DOHH2 (cell line): ENCODE measurements around the gene TGOLN2.

Experiments used
- H3F3A ChIP-seq: fragments of 200-600 bp; sonication (generic), shearing (Covaris generic); 2 replicates; pipeline ENCODE4 v1.6.0; 2016; ENCODE audit warnings: antibody characterized with exemption, mild to moderate bottlenecking; ENCODE audit not compliant: control insufficient read depth, insufficient read depth
- H3K27ac ChIP-seq: fragments of 200-600 bp; sonication (generic); 2 replicates; pipeline ENCODE4 v1.5.1; 2014; ENCODE audit warnings: low read depth, mild to moderate bottlenecking, low read length, moderate library complexity
- H3K27me3 ChIP-seq: fragments of 200-600 bp; sonication (generic); 2 replicates; pipeline ENCODE4 v1.6.1; 2014; ENCODE audit warnings: mild to moderate bottlenecking, low read length, mixed read lengths; ENCODE audit not compliant: control insufficient read depth
- H3K36me3 ChIP-seq: fragments of 200-600 bp; sonication (generic); 2 replicates; pipeline ENCODE4 v1.6.1; 2014; ENCODE audit warnings: mild to moderate bottlenecking, low read length, moderate library complexity, mixed read lengths; ENCODE audit not compliant: control insufficient read depth
- H3K4me1 ChIP-seq: fragments of 200-600 bp; sonication (generic); 2 replicates; pipeline ENCODE4 v1.6.1; 2014; ENCODE audit warnings: mild to moderate bottlenecking, low read length, mixed read lengths; ENCODE audit not compliant: control insufficient read depth
- H3K4me2 ChIP-seq: fragments of 200-600 bp; sonication (generic); 2 replicates; pipeline ENCODE4 v1.6.0; 2014; ENCODE audit warnings: mild to moderate bottlenecking, low read length, moderate library complexity
- H3K4me3 ChIP-seq: fragments of 200-600 bp; sonication (generic); 2 replicates; pipeline ENCODE4 v1.5.1; 2014; ENCODE audit warnings: mild to moderate bottlenecking, low read length, mixed read lengths
- H3K79me2 ChIP-seq: fragments of 200-600 bp; sonication (generic); 2 replicates; pipeline ENCODE4 v1.6.1; 2014; ENCODE audit warnings: mild to moderate bottlenecking, low read length, mixed read lengths; ENCODE audit not compliant: control insufficient read depth
- H3K9me2 ChIP-seq: fragments of 200-600 bp; sonication (generic); replicated peaks from 2 replicates; pipeline ENCODE4 v1.6.1; 2014; ENCODE audit warnings: mild to moderate bottlenecking, low read length, mixed read lengths; ENCODE audit not compliant: control insufficient read depth
- H3K9me3 ChIP-seq: fragments of 200-600 bp; sonication (generic); 2 replicates; pipeline ENCODE4 v1.6.1; 2014; ENCODE audit warnings: antibody characterized with exemption, low read length, mixed read lengths; ENCODE audit not compliant: control insufficient read depth, insufficient read depth
- H4K20me1 ChIP-seq: fragments of 200-600 bp; sonication (generic); 2 replicates; pipeline ENCODE4 v1.6.0; 2014; ENCODE audit warnings: low read depth, mild to moderate bottlenecking, antibody characterized with exemption, low read length, moderate library complexity; ENCODE audit not compliant: control insufficient read depth, insufficient read depth
- CTCF ChIP-seq: fragments of 200-600 bp; sonication (generic); IDR thresholded peaks from one replicate; pipeline ENCODE4 v1.5.1; 2014; ENCODE audit warnings: antibody characterized with exemption, mild to moderate bottlenecking, low read depth, low read length; ENCODE audit not compliant: poor library complexity, severe bottlenecking
- EZH2phosphoT487 ChIP-seq: fragments of 200-600 bp; sonication (generic); IDR thresholded peaks from 2 replicates; pipeline ENCODE4 v1.6.1; 2017; ENCODE audit warnings: borderline replicate concordance, mild to moderate bottlenecking, antibody characterized with exemption, low read length, moderate library complexity, mixed read lengths

TGOLN2 gene

GRCh38 chr2:85302121-85302520 is 25.7 kb downstream of the TGOLN2 start:
- no peaks in the 10 kb centered on the region for H3K79me2 ChIP-seq
- no peak for TF ChIP-seq CTCF
- H3K4me3 ChIP-seq: no peak overlapping the region
- no peaks in the 10 kb centered on the region for H3K9me2 ChIP-seq
- H4K20me1 ChIP-seq: no peaks in the 10 kb centered on the region
- no peaks in the 10 kb centered on the region for H3K9me3 ChIP-seq
- H3K36me3 ChIP-seq: no peaks in the 10 kb centered on the region
- peaks cover 38% of the 10 kb centered on the region for H3K27me3 ChIP-seq
- H3F3A ChIP-seq: no peaks in the 10 kb centered on the region
- H3K4me2 ChIP-seq: no peak overlapping the region
- H3K4me1 ChIP-seq: peaks cover 7% of the 10 kb centered on the region
- no peak overlapping the region for H3K27ac ChIP-seq

DNA sequence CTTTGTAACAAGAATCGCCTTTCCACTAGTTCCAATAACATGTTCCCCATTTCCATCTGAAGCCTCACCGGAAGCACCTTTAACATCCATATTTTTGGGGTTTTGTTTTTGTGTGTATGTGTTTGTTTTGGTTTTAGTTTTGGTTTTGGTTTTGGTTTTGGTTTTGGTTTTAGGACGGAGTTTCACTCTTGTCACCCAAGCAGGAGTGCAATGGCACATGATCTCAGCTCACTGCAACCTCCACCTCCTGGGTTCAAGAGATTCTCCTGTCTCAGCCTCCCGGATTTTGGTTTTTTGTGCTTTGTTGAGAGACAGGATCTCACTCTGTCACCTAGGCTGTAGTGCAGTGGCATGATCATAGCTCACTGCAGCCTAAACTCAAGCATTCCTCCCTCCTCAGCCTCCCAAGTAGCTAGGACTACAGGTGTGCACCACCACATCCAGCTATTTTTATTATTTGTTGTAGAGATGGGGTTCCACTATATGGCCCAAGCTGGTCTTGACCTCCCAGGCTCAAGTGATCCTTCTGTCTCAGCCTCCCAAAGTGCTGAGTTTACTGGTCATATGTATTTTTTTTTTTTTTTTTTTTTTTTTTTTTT is 36.3 kb downstream of the TGOLN2 start:
- no peak overlapping the region for H3K27ac ChIP-seq
- no peaks in the 10 kb centered on the region for H3K4me1 ChIP-seq
- no peaks in the 10 kb centered on the region for H3K79me2 ChIP-seq
- H3K27me3 ChIP-seq: peaks cover 15% of the 10 kb centered on the region
- H3K4me2 ChIP-seq: no peak overlapping the region
- no peaks in the 10 kb centered on the region for H3K36me3 ChIP-seq
- H4K20me1 ChIP-seq: no peaks in the 10 kb centered on the region
- no peaks in the 10 kb centered on the region for H3F3A ChIP-seq
- TF ChIP-seq CTCF (no peak), EZH2phosphoT487 (no peak)
- no peaks in the 10 kb centered on the region for H3K9me2 ChIP-seq
- H3K4me3 ChIP-seq: no peak overlapping the region
- H3K9me3 ChIP-seq: no peaks in the 10 kb centered on the region

DNA sequence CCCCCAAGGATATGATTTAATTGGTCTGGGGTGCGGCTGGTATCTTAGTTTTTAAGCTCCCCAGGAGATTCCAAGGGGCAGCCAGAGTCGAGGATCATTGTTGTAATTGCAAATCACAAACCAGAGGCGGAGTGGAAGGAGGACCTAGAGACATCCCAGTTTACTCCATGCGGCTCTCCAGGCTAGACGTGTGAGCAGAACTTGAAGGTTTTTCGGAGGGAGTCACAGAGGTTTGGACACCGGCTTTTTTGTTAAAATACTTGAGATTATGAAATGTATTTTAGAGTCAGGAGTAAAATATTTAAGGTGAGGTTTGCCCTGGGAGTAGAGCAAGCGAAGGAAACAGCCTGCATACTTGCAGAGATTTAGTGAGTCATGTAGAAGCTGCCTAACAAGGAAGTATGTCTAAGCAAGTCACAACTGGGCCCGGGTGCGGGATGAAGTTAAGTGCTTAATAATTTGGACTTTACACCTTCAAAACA is 39.5 kb downstream of the TGOLN2 start:
- H3K4me2 ChIP-seq: no peak overlapping the region
- H3K4me1 ChIP-seq: no peaks in the 10 kb centered on the region
- no peak for TF ChIP-seq CTCF
- TF ChIP-seq EZH2phosphoT487: no peak
- H3K27ac ChIP-seq: no peak overlapping the region
- no peaks in the 10 kb centered on the region for H3K9me3 ChIP-seq
- H3K4me3 ChIP-seq: no peak overlapping the region
- H3F3A ChIP-seq: no peaks in the 10 kb centered on the region
- no peaks in the 10 kb centered on the region for H3K79me2 ChIP-seq
- H3K27me3 ChIP-seq: peaks cover 10% of the 10 kb centered on the region; the same call in 1 of the 2 replicates
- H4K20me1 ChIP-seq: no peaks in the 10 kb centered on the region
- H3K36me3 ChIP-seq: no peaks in the 10 kb centered on the region
- no peaks in the 10 kb centered on the region for H3K9me2 ChIP-seq
